NCI-H146 treated with DMSO at 0.1 percent for 48 hours (cell line): ENCODE data around the gene PRRG2.

Source experiments
- DNase-seq: peaks from one replicate; lab custom pipeline; 2025; ENCODE audit not compliant: unreplicated experiment; lab: John Stamatoyannopoulos, UW

PRRG2 gene

GRCh38 chr19:49636233-49636932 is 55.3 kb downstream of the PRRG2 start:
- DNase-seq: peak; percentile 21

- DNase-seq: no peak
These were observed 57.0 kb downstream of the PRRG2 start for GRCh38 chr19:49637821-49638738.

- DNase-seq: no peak
These were observed 58.4 kb downstream of the PRRG2 start for GRCh38 chr19:49639401-49640112.

- peak; percentile 100 for DNase-seq
These were observed 59.2 kb downstream of the PRRG2 start, which contains the start of gene RRAS for GRCh38 chr19:49640113-49640898. Gene RRAS (minus strand): TSS chr19:49640143. CDS start chr19:49640098, 45 bp downstream.
